KOPT-K1 (cell line): Measurements from ENCODE around the gene ARMH2.

Experiments used
- H3K27ac ChIP-seq: fragments of 200-600 bp; sonication (generic); 2 replicates; pipeline ENCODE4 v1.5.1; 2016; ENCODE audit warnings: antibody characterized with exemption, mild to moderate bottlenecking, low read depth, low read length; ENCODE audit not compliant: poor library complexity, severe bottlenecking
- H3K36me3 ChIP-seq: fragments of 200-600 bp; sonication (generic); 2 replicates; pipeline ENCODE4 v1.5.1; 2017; ENCODE audit warnings: antibody characterized with exemption, mild to moderate bottlenecking, low read length, moderate library complexity; ENCODE audit not compliant: insufficient read depth
- H3K9me3 ChIP-seq: fragments of 200-600 bp; sonication (generic); 2 replicates; pipeline ENCODE4 v1.5.1; 2017; ENCODE audit warnings: antibody characterized with exemption, low read length, mild to moderate bottlenecking; ENCODE audit not compliant: insufficient read depth, poor library complexity, severe bottlenecking

The ARMH2 gene

DNA sequence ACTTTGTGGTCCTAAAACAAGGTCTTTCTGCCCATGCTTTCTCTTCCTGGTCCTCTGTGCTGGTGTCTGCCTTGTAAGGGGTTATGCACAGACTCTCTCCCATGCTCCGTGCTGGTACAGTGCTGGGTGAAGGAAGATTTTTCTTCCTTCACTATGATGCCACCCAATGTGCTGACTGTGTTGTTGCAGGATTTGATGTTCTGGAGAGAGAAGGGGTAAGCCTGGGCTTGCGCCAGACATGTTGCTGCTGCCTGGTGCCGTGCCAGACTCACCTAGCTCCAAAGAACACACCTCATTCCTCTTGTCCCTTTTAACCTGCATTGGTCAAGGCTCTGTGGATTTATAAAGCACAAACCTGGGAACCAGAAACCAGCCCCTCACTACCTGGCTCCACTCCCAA is 28.4 kb upstream of the ARMH2 start:
- Histone ChIP-seq H3K9me3 (no peaks in the 10 kb centered on the region), H3K27ac (no peak overlapping the region), H3K36me3 (peaks cover 60% of the 10 kb centered on the region)

DNA sequence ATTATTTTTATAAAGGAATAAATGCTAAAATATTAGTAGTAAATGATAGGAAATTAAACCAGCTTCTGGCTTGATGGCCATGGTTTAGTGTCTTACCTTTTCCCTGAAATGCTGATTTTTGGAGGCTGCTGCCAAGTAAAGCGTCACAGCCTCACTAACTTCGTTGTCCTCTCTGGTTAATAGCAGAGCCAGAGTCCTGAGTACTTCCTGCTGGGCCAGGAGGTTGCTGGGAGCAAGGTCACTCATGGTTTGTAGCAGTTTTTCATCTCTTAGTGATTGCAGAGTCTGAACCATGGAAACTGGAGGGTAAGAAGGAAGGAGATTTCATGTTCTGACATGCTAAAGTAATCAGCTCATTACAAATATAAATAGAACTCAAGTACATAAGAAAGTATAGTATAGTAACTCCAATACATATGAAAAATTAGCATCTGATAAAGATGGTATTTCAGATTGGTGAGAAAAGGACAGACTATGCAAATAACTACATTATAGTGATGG is 26.5 kb upstream of the ARMH2 start:
- no peaks in the 10 kb centered on the region for H3K9me3 ChIP-seq
- no peak overlapping the region for H3K27ac ChIP-seq
- H3K36me3 ChIP-seq: peaks cover 59% of the 10 kb centered on the region

DNA sequence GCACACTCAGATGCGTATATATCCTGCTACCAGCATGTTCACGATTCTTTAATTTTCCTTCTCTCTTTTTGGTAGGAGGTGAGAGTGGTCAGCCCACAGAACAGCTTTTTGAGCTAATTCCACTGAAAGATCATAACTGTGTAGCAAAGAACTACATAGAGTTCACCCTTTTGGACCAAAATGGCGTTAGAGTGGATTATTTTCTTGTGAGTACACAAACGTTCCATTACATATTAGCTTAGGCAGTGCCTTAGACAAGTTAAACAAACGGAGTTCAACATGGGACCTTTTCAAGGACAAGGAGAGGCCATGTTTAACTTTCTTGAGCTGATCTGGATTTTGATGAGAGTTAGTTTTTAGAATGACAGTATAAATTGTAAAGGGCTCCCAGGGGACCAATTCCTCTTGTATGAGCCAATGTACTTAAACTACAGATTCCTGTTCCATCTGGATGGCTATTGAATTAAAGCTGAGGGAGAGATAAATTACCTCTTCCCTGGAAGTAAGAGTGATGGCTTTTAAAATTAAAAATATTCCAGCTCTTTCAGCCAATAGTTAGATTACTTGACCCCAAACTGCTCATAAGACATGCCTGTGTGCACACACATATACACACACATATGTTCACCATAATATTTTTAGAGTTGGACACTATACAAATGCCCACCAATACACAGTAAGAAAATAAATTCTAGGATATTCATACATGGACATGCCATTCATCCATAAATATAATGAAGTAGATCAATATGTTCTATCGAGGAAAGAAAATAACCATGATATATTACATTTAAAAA is 25.6 kb upstream of the ARMH2 start:
- no peaks in the 10 kb centered on the region for H3K9me3 ChIP-seq
- H3K36me3 ChIP-seq: peaks cover 53% of the 10 kb centered on the region
- H3K27ac ChIP-seq: no peak overlapping the region

DNA sequence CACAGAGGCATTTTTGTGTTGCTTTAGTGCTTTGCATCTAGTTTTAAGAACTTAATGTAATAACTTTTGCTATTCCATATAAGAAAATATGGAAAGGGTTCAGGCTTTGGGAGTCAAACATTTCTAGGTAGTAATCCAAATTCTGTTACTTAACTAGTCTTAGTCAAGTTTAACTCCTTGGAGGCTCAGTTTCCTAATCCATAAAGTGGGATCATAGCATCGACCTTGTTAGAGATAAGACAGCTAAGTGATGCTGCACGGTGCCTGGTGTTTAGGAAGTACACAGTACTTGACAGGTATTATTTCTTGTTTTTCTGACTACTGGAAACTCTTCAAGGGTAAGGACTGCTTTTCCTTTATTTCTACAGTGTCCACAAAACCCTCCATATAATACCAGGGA is 24.5 kb upstream of the ARMH2 start:
- Histone ChIP-seq H3K9me3 (no peaks in the 10 kb centered on the region), H3K36me3 (peaks cover 56% of the 10 kb centered on the region), H3K27ac (no peak overlapping the region)

DNA sequence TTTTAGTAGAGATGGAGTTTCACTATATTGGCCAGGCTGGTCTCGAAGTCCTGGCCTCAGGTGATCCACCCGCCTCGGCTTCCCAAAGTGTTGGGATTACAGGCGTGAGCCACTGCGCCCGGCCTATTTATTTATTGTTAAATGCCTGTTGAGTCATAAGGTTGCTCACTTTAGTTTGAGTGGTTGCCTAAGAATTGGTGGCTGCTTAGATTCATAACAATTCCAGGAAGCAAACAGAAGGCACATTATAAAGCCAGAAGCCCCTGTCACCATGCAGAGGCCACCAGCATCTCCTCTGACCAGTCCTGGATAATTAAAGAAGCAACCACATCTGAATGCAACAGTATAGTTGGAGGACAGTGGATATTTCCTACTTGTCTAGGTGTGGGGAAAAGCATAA is 24.0 kb upstream of the ARMH2 start:
- peaks cover 54% of the 10 kb centered on the region for H3K36me3 ChIP-seq
- no peaks in the 10 kb centered on the region for H3K9me3 ChIP-seq
- no peak overlapping the region for H3K27ac ChIP-seq

DNA sequence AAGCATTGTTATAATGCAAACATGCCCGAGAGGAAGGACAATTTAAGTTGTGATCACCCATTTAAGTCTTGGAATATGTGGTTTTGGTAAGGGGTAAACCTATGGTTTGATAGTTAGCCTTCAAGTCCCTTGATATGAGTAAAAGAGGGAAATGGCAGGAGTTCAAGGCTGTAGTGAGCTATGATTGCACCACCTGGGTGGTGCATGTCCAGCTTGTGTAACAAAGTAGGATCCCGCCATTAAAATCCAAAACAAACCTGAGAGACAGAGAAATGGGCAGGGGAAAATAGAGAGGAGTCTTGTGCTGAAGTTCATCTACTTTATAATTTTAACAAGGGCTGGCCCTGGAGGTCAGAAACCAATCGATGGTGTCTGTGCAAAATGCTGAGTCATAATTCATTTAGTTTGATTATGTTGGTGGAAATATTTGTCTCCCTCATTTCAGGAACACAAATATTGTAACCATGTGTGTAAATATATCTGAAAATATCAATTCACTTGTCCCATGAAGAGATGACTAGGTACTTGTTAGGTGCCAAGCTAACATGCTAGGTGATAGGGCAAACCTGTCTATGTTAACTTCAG is 23.2 kb upstream of the ARMH2 start:
- Histone ChIP-seq H3K36me3 (peaks cover 47% of the 10 kb centered on the region), H3K9me3 (no peaks in the 10 kb centered on the region), H3K27ac (no peak overlapping the region)

DNA sequence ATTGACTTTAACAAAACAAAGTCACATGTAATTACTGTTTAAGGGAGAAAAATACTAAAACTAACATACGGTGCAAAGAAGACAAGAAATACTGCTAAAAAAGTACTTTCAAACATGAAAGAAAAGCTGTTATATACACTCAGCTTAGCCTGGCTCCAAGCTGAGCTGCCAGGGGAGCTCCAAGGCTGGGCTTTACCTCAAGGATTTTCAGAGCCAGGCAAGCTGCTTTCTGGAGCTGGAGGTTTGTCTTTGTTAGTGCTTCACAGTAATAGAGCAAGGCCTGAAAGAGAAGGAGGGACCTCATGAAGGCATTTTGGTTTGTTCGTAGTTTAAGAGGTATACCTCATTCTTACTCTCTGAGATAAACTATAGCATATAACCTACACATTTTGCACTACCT is 19.6 kb upstream of the ARMH2 start:
- H3K36me3 ChIP-seq: peaks cover 28% of the 10 kb centered on the region
- H3K27ac ChIP-seq: no peak overlapping the region

DNA sequence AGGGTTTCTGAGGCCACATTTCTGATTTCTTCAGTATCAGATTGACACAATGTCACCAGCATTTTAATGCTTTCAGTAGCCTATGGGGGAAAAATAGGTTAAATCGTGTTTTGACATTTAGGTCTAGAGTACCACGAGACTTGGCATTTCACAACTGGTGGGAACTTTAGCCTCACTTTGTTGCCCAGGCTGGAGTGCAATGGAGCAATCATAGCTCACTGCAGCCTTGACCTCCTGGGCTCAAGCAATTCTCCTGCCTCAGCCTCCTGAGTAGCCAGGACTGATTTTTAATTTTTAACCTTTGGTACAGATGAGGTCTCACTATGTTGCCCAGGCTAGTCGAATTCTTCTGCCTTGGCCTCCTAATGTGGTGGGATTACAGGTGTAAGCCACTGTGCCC is 11.0 kb upstream of the ARMH2 start:
- no peak overlapping the region for H3K27ac ChIP-seq
- H3K36me3 ChIP-seq: peaks cover 55% of the 10 kb centered on the region
- H3K9me3 ChIP-seq: no peaks in the 10 kb centered on the region

More for the DNA sequence above, 19.6 kb upstream of the ARMH2 start:
- no peaks in the 10 kb centered on the region for H3K9me3 ChIP-seq

DNA sequence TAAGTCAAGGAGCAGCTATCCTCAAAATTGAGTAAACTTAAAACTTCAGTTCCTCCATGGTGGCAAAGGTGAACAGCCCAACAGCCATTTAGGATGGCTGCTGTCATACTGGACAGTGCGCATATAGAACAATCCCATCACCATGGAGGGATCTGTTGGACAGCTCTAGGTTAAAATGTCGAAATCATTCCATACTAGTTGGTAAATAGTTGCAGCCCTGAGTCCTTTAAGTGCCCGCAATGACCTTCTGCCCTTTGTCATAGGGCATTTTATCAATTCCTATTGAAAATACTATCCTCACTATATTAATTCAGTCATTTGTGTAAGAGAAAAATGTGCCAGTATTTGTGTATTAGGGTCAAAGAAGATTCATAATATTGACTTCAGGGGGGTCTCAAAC is 8.9 kb upstream of the ARMH2 start:
- Histone ChIP-seq H3K27ac (no peak overlapping the region), H3K9me3 (no peaks in the 10 kb centered on the region), H3K36me3 (peaks cover 59% of the 10 kb centered on the region)

DNA sequence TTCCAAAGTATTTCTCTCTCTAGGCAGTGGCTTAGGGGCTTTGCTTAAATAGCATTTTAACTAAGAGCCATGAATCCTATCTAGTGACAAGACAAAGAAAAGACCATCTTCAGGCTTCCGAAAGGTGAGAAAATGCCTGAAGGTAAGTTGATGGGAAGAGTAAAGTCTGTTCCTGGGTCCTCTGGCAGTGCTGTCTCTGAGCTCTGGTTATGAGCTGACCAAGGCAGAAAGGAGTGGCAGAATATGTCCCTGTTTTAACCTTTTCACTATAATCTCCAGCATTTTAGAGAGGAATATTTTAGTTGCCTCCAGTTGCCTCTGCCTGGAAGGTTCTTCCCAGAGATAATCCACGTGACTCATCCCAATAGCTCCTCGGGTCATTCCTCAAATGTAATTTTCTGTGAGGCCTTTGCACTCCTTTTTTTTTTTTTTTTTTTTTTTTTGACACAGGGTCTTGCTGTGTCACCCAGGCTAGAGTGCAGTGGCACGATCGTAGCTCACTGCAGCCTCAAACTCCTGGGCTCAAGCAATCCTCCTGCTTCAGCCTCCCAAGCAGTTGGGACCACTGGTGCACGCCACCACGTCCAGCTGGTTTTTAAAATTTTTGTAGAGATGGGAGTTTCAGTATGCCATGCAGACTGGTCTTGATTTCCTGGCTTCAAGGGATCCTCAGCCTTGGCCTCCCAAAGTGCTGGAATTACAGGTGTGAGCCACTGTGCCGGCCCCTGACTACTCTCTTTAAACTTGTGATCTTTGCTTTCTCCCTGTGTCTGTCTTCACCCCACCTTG is 3.7 kb upstream of the ARMH2 start:
- Histone ChIP-seq H3K36me3 (peaks cover 29% of the 10 kb centered on the region), H3K9me3 (no peaks in the 10 kb centered on the region), H3K27ac (no peak overlapping the region)

DNA sequence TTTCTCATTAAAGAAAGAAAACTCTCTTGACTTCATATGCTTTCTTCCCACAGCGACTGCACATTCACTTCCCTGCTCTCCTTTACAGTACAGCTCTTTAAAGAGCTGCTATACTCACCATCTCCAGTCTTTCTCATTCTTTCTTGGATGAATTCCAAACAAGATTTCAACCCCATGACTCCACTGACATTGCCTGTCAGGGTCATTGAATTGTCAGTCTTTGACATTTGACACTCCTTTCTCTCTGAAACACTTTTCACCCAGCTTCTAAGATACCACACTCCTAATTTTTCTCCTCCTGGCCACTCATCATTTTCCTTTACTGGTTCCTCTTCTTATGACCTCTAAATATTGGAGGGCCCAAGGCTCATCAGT is 811 bp upstream of the ARMH2 start:
- H3K27ac ChIP-seq: no peak overlapping the region
- peaks cover 4% of the 10 kb centered on the region; the same call in 1 of the 2 replicates for H3K36me3 ChIP-seq
- H3K9me3 ChIP-seq: no peaks in the 10 kb centered on the region

DNA sequence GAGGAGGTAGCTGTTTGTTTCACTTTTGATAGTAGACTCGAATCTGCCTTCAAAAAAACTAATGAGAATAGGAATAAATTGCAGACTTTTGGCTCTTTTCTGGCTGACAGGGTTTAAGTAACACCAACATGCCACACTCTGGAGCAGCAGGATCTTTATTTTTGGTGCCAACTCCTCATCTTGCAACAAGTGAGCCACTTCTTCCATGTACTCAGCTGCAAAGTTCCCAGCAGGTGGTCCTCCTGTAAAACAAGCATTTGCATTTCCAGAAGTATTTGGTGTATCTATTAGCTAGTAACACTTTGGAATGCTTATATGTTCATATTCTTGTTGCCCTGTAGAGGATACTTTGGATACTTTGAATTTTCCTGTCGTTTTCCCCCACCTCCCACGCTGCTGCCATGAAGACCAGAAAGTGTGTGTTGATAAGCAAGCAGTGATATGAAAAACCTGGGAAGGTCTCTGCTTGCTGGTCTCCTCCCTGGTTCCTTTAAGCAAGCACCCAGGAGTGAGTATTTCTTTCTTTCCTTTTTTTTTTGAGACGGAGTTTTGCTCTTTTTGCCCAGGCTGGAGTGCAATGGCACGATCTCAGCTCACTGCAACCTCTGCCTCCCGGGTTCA is 1.0 kb downstream of the ARMH2 start:
- Histone ChIP-seq H3K27ac (no peak overlapping the region), H3K9me3 (no peaks in the 10 kb centered on the region), H3K36me3 (peaks cover 1% of the 10 kb centered on the region)

DNA sequence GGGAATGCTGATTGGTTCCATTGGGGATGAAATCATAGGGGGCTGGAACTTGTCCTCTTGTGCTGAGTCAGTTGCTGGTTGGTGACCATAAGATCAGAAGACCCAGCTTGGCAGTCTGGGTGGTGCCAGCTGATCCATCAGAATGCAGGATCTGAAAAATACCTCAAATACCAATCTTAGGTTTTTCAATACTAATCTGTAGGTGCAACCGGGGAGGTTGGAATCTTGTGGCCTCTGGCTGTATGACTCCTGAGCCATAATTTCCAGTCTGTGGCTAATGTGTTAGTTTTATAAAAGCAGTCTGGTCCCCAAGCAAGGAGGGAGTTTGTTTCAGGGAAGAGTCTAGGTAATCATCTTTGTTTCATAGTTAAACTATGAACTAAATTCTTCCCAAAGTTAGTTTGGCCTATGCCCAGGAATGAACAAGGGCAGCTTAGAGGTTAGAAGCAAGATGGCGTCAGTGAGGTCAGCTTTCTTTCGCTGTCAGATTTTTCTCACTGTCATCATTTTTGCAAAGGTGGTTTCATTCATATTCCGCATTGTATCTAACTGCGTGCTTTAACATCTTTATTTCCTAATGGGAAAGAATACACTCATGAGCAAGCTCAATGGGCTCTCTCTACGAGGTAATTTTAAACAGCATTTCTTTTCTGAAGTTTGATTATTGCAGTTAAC is 2.0 kb downstream of the ARMH2 start:
- H3K36me3 ChIP-seq: peaks cover 11% of the 10 kb centered on the region; the same call in 1 of the 2 replicates
- H3K27ac ChIP-seq: no peak overlapping the region
- no peaks in the 10 kb centered on the region for H3K9me3 ChIP-seq

DNA sequence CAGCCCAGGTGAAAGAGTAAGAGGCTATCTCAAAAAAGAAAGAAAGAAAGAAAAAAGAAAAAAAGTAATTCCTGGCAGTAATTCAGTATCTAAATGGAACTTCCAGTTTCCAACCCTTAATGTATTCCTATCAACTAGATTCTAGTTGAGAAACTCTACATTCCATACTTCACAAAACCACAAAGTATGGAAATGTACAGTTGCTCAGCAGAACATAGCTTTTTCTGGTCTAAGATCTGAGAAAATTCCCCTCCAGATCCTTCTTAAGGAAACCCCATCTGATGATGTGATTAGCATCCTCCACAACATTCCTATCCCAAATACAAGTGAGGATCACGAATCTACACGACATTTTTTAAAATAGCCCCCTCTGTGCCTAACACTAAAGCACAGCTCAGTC is 3.6 kb downstream of the ARMH2 start:
- Histone ChIP-seq H3K27ac (no peak overlapping the region), H3K9me3 (no peaks in the 10 kb centered on the region), H3K36me3 (peaks cover 25% of the 10 kb centered on the region)
